GM21825 (cell line): ENCODE measurements around the gene WDR7.
"Not testable (repeated sequence)": the region's sequence is repeated elsewhere in the genome, so short reads cannot be mapped to it uniquely, and the experiment has no call there.

Experiments used
- ATAC-seq: cut with Tn5 transposase; IDR thresholded peaks from one replicate; pipeline ENCODE4 v1.9.1; 2021; ENCODE audit warnings: mild to moderate bottlenecking, moderate library complexity; ENCODE audit not compliant: unreplicated experiment

WDR7 gene

GRCh38 chr18:56652802-56653201 is 1.6 kb downstream of the WDR7 start:
- no peak for ATAC-seq

GRCh38 chr18:56654280-56654679 is 3.1 kb downstream of the WDR7 start:
- not testable (repeated sequence) for ATAC-seq

- ATAC-seq: no peak
These were observed 7.1 kb downstream of the WDR7 start for GRCh38 chr18:56658261-56658660.

- no peak for ATAC-seq
These were observed 8.0 kb downstream of the WDR7 start for GRCh38 chr18:56659111-56659510.

- ATAC-seq: no peak
These were observed 9.5 kb downstream of the WDR7 start for GRCh38 chr18:56660655-56661054.

GRCh38 chr18:56661360-56662062 is 10.4 kb downstream of the WDR7 start:
- no peak for ATAC-seq

GRCh38 chr18:56662063-56662408 is 10.9 kb downstream of the WDR7 start:
- ATAC-seq: no peak

GRCh38 chr18:56662502-56662901 is 11.3 kb downstream of the WDR7 start:
- ATAC-seq: no peak

- ATAC-seq: no peak
These were observed 11.7 kb downstream of the WDR7 start for GRCh38 chr18:56662902-56663301.

- no peak for ATAC-seq
These were observed 21.2 kb downstream of the WDR7 start for GRCh38 chr18:56672391-56672790.

- no peak for ATAC-seq
These were observed 21.8 kb downstream of the WDR7 start for GRCh38 chr18:56672981-56673380.

GRCh38 chr18:56676639-56677038 is 25.5 kb downstream of the WDR7 start:
- no peak for ATAC-seq

GRCh38 chr18:56678836-56679565 is 27.8 kb downstream of the WDR7 start:
- ATAC-seq: no peak

- no peak for ATAC-seq
These were observed 33.1 kb downstream of the WDR7 start for GRCh38 chr18:56684277-56684676.

GRCh38 chr18:56691530-56691929 is 40.4 kb downstream of the WDR7 start:
- no peak for ATAC-seq

GRCh38 chr18:56696966-56697365 is 45.8 kb downstream of the WDR7 start:
- no peak for ATAC-seq

- no peak for ATAC-seq
These were observed 51.8 kb downstream of the WDR7 start for GRCh38 chr18:56702946-56703345.

- ATAC-seq: peak; percentile 100
These were observed 58.3 kb downstream of the WDR7 start for GRCh38 chr18:56709463-56709862.

GRCh38 chr18:56711708-56712445 is 60.7 kb downstream of the WDR7 start:
- no peak for ATAC-seq

- ATAC-seq: no peak
These were observed 61.6 kb downstream of the WDR7 start for GRCh38 chr18:56712761-56713160.

- no peak for ATAC-seq
These were observed 64.0 kb downstream of the WDR7 start for GRCh38 chr18:56715121-56715520.

GRCh38 chr18:56716692-56717146 is 65.6 kb downstream of the WDR7 start:
- no peak for ATAC-seq
